ENCODE data around the gene DYNLT5.
"Not testable (repeated sequence)": the region's sequence is repeated elsewhere in the genome, so short reads cannot be mapped to it uniquely, and the experiment has no call there.

The DYNLT5 gene

DNA sequence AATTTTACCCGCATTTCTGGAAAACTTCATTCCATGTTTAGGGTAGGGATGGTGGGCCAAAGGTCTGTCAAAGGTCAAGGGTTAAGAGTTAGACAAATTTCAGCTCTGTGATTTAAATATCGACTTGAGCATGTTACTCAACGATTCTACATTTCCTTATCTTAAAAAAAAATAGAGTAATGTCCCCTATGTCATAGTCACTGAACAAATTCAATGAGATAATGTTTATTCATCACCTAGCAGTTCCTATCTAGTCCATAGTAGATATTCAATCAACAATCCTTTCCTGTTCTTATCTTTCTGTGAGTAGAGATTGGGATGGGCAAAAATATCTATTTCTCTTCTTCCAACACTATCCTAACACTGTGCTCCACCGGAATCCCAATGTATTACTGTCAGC is 1.1 kb upstream of the DYNLT5 start:
- no peak for FAIRE-seq

DNA sequence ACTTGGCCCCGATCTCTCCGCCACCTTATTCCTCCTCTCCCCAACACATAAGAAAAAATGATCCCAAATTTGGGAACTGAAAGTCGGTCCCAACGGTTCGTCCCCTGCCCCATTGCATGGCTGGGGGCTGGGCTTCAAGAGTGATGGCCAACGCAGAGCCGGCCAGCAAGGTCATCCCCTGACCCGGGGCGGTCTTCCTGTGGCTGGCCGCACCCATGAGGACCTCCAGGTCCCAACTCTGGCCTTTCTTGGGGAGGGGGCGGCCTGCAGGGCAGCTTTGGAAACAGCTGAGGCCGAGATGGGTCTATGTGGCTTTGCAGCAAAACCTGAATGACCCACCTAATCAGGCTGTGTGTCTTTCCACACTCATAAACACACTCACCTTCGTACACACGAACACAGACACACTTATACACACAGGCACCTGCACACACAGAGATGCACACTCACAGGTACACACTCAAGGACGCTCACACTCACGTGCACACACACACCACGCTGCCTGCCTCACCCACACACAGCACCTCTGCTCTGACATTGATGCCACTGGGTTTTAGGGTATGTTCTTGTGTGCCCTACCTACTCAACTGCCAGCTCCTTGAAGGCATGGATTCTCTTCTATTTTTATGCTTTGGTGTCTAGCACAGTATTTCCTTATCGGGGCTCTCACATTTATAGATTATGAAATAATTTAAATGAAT is 562 bp downstream of the DYNLT5 start:
- no peak for FAIRE-seq

DNA sequence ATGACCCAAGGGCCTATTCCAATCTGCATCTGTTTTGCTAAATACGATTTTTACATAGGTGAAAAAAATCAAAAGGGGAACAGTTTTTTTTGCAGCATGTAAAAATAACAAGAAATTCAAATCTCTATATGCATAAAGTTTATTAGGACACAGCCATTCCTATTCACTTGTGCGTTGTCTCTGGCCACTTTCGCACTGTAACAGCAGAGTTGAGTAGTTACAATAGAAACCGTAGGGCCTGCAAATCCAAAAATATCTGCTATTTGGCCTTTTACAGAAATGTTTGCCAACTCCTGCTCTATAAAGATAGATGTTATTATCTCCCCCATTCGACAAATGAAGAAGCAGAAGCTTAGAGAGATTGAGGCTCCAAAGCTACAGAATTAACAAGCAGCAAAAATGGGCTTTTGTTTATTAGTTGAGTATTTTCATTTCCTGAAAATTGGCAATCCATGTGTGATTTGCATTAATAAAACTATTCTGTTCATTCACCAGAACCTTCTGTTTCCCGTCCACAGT is 5.5 kb downstream of the DYNLT5 start:
- FAIRE-seq: no peak

DNA sequence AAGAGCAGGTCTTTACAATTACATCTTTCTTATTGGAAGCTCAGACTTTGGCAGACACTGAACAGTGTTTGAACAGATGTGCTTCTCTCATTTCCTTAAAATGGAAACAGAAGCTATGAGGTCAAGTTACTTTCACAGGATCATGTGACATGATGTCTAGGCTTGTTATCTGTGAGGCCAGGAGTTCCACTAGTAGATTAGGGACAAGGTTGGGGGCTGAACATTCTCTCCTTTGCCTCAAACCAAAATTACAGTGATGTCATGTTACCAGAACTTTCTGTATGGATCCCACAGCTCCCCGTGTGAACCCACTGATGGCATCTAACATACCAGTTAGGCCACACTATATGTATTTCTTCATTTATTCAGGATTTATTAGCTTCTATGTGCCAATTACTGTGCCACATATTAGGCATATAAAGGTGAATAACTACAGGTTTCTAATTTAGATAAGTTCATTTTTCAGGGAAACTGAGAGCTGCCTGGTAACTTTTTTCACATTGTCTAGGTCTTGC is 6.0 kb downstream of the DYNLT5 start:
- no peak for FAIRE-seq

DNA sequence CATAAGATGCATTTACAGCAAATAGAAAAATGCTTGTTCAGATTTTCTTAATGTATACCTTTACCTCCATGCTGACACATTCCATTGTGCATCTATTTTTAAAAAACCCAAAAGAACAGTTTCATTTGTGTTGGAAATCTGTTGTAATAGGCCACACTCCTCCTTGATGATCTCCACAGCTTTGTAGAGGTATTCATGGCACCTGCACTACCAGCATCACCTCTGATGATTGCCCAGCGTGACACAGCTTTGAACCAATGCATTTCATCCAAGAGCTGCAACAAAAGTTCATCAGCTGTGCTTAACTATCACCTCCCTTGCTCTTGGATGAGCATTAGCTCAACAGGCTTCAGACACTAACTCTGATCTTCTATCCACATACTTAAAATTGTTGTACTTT is 8.2 kb downstream of the DYNLT5 start:
- FAIRE-seq: no peak

DNA sequence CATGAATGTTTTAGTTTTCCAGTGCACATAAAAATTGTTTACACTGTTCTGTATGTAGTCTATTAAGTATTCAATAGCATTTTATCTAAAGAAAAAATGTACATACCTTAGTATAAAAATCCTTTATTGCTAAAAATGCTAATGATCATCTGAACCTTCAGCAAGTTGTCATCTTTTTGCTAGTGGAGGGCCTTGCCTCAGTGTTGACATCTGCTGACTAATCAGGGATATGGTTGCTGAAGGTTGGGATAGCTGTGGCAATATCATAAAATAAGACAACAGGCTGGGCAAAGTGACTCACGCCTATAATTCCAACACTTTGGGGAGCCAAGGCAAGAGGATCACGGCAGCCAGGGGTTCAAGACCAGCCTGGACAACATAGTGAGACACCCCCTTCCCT is 9.0 kb downstream of the DYNLT5 start:
- no peak for FAIRE-seq

DNA sequence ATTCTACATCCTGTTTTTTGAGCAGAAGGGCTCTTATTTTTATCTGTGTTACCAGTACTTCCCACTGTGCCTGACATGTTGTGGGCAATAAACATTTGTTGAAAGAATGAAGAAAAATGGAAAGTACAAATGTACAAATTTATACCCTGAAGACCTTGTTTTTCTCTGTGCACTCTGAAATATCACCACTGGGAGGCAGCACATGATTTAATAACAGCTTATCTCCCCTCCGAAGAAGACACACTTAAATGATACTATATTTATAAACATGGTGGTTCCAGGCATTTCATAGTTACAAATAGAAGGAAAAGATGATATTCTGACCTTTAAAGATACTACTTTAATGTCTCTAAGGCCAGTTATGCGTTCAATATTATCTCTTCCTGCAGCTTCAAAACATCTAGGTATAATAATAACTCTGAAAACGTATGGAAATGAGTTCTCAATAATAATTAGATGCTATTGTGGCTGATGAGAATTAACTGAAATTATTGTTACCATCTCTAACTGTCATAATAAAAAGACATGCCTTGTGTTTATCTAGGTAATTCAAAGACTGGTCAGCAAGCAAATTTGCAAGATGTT is 12.8 kb downstream of the DYNLT5 start:
- peak; percentile 95 for FAIRE-seq

DNA sequence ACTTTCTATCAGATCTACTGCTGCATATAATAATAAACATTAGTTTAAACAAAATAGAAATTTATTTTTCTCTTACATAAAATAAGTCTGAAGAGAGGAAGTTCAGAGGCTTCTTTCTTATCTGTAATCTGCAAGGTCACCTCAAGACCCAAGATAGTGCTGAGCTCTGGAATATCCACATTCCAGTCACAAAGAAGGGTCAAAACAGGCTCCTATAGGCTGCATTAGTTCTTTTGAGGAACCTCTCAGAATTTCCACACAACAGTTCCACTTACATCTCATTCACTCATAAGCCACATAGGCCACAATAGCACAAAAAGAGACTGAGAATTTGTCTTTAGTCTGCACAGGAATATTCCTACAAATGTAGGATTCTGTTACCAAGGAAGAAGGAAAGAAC is 15.4 kb downstream of the DYNLT5 start:
- no peak for FAIRE-seq

DNA sequence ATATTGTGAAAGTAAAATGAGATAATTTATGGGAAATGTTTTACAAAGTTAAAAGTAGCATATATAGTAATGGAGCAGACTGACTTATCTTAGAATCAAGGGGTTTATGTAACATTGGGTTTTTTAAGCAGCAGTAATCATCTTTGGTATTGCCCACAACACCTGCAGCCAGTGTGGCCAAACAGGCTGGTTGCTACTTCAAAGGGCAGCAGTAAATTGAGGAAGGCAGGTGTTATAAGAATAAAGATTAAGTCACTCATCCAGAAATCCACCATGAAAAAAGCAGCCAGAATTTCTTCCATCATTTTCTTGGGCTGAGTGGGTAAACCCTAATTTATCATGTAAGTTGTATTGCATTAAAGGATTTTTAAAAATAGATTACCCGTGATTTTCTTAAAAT is 16.7 kb downstream of the DYNLT5 start:
- no peak for FAIRE-seq

DNA sequence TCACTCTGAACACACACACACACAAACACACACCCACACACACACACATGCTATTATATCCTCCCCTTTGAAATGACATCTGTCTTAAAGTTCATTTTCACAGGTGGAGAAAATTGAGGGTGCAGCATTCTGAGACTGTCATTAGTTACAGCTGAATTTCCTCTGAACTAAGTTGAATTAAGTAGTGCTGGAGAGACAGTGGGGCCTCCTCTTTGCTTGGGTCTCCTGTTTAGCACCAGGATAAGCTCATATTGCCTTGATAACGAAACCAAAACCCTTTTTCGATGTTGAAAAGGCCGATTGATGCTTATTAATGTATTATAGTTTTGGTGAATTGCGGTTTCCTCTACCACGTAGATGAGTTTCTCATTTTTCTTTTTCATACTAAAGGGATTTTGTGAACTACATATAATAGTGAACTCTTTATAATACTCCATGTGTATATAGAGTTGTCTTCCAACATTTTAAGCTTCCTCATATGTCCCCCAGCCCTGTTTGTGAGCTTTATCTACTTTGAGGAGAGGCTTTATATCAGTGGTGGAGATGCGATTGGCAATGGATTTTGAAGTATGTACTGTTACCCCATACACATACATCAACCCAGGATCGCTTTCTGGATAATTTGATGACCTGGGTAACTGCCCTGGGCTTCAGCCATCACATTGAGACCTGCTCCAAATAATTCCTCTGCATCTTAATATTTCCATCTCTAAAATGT is 17.4 kb downstream of the DYNLT5 start:
- no peak for FAIRE-seq

DNA sequence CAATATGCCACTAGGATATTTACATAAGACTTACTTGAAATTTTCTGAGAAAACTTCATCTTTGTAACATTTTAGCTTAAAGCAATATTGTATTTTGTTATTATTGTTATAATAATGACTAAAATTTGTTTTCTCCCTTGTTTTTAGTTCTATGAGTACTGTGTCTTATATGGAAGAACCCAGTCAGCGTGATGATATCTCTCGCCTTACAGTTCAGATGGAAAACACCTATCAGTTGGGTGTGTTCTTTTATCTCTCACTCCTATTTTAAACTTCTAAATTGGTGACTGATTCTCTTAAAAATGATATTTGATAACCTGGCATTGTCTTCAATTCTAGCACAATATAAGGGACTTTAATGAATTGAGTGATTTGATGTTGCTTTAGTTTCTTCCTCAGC is 18.0 kb downstream of the DYNLT5 start:
- FAIRE-seq: no peak

DNA sequence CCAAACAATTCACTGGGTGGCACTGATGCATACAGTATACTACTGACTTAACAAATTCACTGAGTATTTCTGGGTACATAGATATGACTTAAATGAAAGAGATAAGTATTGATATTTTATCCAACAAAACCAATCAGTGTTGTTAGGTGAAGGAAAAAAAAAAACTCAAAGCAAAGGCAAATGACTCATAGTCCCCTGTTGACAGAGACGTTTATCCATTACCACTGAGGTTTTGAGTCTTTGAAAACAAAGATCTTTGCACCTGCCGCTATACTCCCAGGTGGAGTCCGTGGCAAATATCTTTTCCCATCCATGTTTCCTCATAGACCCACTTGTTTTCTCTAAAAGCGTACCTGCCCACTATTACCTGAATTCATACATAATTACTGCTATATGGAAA is 18.4 kb downstream of the DYNLT5 start:
- no peak for FAIRE-seq

DNA sequence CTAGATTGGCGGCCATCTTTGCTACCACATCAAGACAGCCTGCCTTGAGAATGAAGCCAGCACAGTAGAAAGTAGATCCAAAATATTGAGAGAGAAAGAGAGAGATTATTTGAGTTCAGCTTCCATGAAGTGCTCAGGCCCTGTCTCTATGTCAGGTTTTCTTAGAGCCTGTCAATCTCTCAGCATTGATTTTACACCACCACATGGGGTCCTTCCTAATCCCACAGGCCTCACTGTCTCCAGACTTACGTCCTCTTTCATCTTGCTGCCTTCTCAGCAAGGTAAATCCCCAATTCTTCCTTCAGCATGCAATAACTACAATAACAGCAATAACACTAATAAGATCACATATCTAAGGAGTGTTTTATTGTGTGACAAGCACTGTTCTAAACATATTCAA is 21.0 kb downstream of the DYNLT5 start:
- FAIRE-seq: no peak

DNA sequence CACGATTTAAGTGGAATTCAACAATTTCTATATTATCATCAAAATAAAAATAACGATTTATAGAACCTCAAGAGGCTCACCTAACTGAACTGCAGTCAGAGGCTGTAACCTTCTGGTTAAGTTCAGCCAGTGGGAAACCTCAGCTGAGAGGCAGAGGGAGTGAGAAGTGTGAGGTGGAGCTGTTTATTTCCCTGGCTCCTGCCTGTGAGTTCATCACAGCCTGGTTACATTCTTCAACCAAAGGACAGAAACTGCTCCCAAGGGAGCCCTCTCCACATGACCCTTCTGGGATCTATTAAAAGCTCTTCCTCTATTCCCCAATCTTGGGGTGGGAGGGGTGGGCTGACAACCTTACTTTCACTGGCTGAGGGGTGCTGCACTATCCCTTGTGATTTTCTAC is 22.2 kb downstream of the DYNLT5 start:
- no peak for FAIRE-seq

DNA sequence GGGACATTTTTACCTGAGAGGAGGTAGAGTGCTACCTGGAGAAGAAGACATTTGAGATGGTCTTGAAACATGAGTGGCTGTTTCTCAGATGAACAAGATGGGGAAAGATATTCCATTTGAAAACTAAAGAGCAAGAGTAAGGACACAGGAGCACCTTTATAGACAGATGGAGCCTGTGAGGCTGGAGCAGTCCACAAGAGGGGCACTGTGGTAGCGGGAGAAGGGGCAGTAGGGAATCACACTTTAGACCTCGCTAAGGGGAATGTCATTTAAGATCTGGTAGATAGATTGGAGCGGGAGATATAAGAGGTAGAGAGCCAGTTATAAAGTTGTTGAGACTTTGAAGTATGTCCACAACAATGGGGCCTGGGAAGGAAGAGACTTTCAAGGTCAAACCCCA is 23.4 kb downstream of the DYNLT5 start:
- FAIRE-seq: no peak

DNA sequence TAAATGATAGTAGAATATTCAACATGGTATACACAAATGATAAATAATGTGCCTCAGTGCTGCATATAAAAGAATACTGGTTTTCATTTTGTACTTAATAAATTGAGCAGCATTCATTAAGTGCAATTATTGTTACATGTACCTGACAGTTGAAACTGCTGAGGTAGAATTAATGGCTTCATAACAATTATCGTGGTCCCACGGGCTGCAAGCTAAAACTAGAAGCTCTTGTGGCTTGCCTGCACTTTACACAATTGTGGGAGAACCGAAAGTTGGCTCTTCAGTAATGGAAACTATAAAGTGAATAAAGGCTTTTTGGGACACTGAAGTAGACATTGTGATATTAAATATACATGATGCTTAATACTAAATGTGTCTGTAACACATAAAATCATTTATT is 25.6 kb downstream of the DYNLT5 start:
- FAIRE-seq: no peak

DNA sequence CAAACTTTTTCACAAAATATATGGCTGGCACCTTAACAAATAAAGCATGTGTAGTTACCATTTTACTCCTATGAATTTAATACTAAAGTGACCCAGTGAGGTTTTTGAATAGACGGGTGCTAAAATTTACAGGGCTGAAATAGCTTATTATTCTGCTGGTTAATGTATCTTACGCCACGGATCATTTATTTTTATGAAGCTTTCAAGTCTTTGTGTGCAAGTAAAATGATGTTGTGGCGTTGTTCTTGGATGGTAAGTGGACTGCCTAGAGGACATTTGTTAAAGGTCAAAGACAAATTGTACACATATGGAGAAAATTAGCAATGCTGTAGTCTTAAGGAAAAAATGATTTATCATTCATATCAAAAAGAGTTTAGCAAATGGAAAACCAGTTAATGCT is 26.0 kb downstream of the DYNLT5 start:
- no peak for FAIRE-seq

DNA sequence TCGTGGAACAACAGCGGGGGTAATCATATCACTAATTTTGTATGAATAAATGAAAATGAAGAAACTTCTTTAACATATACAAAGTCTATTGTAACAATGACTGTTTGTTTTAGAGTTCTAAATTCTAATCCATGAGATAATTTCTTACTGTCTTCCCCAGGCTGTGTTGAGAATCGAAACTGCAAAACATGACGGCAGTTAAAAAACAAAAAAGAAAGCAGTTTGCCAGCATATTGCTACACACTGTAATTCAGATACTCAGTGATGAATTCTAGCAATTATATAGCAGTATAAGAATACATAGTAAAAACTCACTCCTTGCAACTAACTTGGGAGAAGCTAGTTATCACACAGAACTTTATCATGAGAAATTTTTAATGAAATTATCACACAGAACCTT is 26.7 kb downstream of the DYNLT5 start:
- FAIRE-seq: no peak

DNA sequence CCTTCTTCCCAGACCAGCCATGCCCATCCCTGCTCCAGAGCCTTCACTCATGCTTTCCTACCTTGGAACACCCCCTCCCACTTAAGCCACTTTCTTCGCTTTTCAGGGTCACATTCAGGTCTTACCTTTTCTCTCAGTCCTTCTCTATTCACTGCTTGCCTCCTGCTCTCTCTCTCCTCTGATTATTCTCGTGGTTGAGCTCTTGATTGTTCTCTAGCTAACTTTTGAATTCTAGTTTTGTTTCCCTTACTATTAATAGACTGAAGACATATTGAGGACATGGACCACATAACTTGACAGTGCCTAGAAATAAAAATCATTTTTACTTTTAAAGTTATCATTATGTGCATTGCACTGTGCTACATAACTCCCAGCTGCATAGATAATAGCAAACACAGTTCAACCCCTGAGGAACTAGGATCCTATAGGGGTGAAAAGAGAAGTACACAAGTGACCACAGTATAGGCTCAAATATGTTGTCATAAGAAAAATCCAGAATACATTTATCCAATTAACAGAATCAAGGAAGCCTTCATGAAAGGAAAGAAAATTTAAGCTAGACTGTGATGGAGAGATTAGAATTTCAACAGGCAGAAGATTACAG is 27.3 kb downstream of the DYNLT5 start:
- FAIRE-seq: no peak

DNA sequence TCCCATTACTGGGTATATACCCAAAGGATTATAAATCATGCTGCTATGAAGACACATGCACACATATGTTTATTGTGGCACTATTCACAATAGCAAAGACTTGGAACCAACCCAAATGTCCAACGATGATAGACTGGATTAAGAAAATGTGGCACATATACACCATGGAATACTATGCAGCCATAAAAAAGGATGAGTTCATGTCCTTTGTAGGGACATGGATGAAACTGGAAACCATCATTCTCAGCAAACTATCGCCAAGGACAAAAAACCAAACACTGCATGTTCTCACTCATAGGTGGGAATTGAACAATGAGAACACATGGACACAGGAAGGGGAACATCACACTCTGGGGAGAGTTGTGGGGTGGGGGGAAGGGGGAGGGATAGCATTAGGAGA is 33.5 kb downstream of the DYNLT5 start:
- FAIRE-seq: not testable (repeated sequence)

DNA sequence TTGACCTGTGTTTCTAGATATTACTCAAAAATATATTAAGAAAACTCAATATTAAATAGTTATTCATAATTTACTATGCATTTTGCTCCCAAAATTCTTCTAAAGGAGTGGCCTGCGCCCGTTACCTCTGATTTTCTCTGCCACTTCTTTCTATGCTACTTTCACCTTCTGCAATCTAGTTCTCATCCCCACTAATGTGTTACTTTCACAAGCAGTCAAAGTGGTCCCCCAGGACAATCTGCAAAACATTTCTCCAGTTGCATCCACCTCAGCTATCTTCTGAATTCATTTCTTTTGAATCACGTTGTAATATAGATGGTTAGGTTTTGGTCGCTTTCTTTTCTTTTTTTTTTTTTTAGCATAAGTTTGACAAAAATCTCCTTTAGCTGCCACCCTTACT is 35.4 kb downstream of the DYNLT5 start:
- FAIRE-seq: no peak

DNA sequence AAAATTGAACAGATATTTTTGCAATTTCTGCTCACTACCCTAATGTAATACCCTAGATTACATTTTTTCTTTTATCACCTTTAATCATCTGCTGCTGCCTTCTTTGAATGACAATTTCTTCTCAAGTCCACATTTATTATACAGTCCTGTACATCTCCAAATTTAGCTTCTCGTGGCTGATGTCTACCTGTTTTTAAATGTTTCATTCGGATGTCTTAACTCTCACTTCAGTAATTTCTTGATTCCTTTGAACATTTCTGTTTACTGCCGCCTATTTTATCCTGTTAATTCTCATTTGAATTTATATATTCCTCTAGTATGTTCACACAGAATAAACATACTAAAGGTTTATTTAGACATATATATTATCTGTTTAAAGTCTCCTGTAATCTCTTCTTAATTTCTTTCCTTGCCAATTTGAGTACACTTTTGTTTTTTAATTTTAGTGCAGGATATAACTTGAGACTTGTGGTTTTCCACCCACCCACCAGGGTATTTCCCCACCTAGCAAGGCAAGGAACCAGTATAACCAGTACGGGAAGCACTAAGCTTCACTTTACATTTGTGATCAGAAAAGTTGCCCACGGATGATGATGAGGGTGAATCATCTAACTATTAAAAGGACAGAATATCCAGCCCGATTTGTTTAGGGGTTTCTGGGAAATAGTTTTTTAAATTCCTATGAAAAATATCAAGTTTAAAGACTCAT is 36.1 kb downstream of the DYNLT5 start:
- FAIRE-seq: no peak
